ENCODE results near the gene PUM2.

GRCh38 chr2:20378891-20379519 lies 28.4 kb upstream of the PUM2 start:
- TF ChIP-seq EZH2phosphoT487 (conservative IDR thresholded peaks at IDR 0.05; ENCODE audit: low read length) (no peak), CTCF (IDR thresholded peaks at IDR 0.05; ENCODE audit: insufficient read depth, low read length, poor library complexity, severe bottlenecking) (no peak)
